ENCODE results near the gene FCN1. TPM values are rescaled to one million over a fixed set of nuclear protein-coding genes. Genes with fewer than 3 reads are reported as not detected.

Gene FCN1
- total RNA-seq, 2 donors from 2014 or later, result 0.79 to 4.6 TPM

- Histone ChIP-seq H3K4me3 (no peak overlapping the region), H3K27me3 (no peaks in the 10 kb centered on the region), H3K9me3 (no peaks in the 10 kb centered on the region), H3K36me3 (no peaks in the 10 kb centered on the region), H3K27ac (no peak overlapping the region), H3K4me1 (no peaks in the 10 kb centered on the region), H3K9ac (ENCODE audit: low read depth in 2 of 2, low read length in 2 of 2) (no peak overlapping the region)
- intact Hi-C loops (cut with DNase I), result no loop called here
- no peak for TF ChIP-seq CTCF (IDR thresholded peaks at IDR 0.05)
- DNase-seq, result no peak
Observed at GRCh38 chr9:134964271-134965055, 46.8 kb upstream of the FCN1 start.

- Histone ChIP-seq H3K4me3 (no peak overlapping the region), H3K9me3 (no peaks in the 10 kb centered on the region), H3K9ac (ENCODE audit: low read depth in 2 of 2, low read length in 2 of 2) (no peak overlapping the region), H3K36me3 (no peaks in the 10 kb centered on the region), H3K27ac (no peak overlapping the region), H3K27me3 (no peaks in the 10 kb centered on the region), H3K4me1 (no peaks in the 10 kb centered on the region)
- no peak for TF ChIP-seq CTCF (IDR thresholded peaks at IDR 0.05)
- intact Hi-C loops (cut with DNase I), result no loop called here
- DNase-seq, result no peak
Observed at GRCh38 chr9:134963546-134963945, 45.8 kb upstream of the FCN1 start.

GRCh38 chr9:134962973-134963364 lies 45.3 kb upstream of the FCN1 start:
- no peak for DNase-seq
- intact Hi-C loops (cut with DNase I), result no loop called here
- H3K9ac ChIP-seq (ENCODE audit: low read depth in 2 of 2, low read length in 2 of 2), result no peak overlapping the region
- no peaks in the 10 kb centered on the region for H3K36me3 ChIP-seq
- no peaks in the 10 kb centered on the region for H3K4me1 ChIP-seq
- no peak overlapping the region for H3K4me3 ChIP-seq
- no peaks in the 10 kb centered on the region for H3K9me3 ChIP-seq
- no peak for TF ChIP-seq CTCF (IDR thresholded peaks at IDR 0.05)
- H3K27ac ChIP-seq, result no peak overlapping the region
- no peaks in the 10 kb centered on the region for H3K27me3 ChIP-seq

GRCh38 chr9:134962065-134962972 lies 44.6 kb upstream of the FCN1 start:
- no peaks in the 10 kb centered on the region for H3K9me3 ChIP-seq
- DNase-seq, result no peak
- TF ChIP-seq CTCF (IDR thresholded peaks at IDR 0.05), result no peak
- H3K4me1 ChIP-seq, result no peaks in the 10 kb centered on the region
- intact Hi-C loops (cut with DNase I), result no loop called here
- H3K36me3 ChIP-seq, result no peaks in the 10 kb centered on the region
- no peaks in the 10 kb centered on the region for H3K27me3 ChIP-seq
- H3K27ac ChIP-seq, result no peak overlapping the region
- no peak overlapping the region for H3K4me3 ChIP-seq
- H3K9ac ChIP-seq (ENCODE audit: low read depth in 2 of 2, low read length in 2 of 2), result no peak overlapping the region

- H3K4me1 ChIP-seq, result no peaks in the 10 kb centered on the region
- TF ChIP-seq CTCF (IDR thresholded peaks at IDR 0.05), result no peak
- H3K9ac ChIP-seq (ENCODE audit: low read depth in 2 of 2, low read length in 2 of 2), result no peak overlapping the region
- H3K9me3 ChIP-seq, result no peaks in the 10 kb centered on the region
- H3K27ac ChIP-seq, result no peak overlapping the region
- H3K36me3 ChIP-seq, result no peaks in the 10 kb centered on the region
- no peak overlapping the region for H3K4me3 ChIP-seq
- no peaks in the 10 kb centered on the region for H3K27me3 ChIP-seq
- intact Hi-C loops (cut with DNase I), result no loop called here
- no peak for DNase-seq
Observed at GRCh38 chr9:134961331-134962064, 43.8 kb upstream of the FCN1 start.
